Superior temporal gyrus (tissue), 1 donor: Measurements from ENCODE around the gene P4HA2.
"Not testable (repeated sequence)": the region's sequence is repeated elsewhere in the genome, so short reads cannot be mapped to it uniquely, and the experiment has no call there.

Experiments used
- DNase-seq: peaks from one replicate; pipeline ENCODE4 v3.0.0-alpha.2; 2016; ENCODE audit errors: extremely low spot score

The P4HA2 gene

DNA sequence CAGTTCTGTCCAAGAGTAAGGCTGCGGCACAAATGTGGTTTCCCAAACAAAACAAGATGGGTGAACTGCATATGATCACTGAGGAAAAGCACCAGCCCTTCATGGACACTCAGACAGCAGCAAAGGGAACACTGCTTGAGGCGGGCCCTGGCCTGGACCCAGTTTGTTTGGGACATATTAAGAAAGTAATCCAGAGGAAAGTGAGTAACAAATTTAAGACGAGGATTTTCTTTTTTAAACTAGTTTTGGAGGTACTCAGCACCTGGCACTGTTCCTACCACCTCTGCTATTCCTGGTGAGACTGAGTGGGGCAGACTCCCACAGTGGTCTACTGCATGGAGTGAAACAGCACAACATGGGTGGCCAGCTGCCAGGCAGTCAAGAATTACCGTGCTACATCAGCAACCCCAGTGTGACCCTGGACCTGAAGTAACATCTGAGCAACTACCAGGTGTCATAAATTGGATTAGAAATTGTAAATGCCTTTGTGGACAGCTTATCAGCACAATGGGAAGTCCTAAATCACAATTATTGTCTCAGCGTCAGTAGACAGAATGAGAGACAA is 28.5 kb downstream of the P4HA2 start:
- DNase-seq: no peak

DNA sequence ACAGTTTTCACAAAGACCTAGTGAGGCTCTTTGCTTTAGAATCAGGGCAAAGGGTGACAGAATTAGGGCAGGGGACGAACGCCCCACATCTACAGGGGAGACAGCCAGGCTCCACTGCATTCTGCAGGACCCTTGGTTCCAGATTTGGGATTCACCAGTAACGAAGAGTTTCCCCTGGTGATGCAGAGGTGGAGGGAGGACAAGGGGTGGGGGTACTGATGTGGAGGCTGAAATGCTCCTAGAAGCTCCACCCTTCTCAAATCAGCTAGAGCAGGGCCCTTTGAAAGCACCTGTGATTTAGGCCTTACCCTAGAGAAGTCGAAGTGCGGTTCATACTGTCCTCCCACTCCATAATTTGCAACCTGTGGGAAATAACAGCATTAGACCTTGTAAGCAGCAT is 29.1 kb downstream of the P4HA2 start:
- no peak for DNase-seq

DNA sequence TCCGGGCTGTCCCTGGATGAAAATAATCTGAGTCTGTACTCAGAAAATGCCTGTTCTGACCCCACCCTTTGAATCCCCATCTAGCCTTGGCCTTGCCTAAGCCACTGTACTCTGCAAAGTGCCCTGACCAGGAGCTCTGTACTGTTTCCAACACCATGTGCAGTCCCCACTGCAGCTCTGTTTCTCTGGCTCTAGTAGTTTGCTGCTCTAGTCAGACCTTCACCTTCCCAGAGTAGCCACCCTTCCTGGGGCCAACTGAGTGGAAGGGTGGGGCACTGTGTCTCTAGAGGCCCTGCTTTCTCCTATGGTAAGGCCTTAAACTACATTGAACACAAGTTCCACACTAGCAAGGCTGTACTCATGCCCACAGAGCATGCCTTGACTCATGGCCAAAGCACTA is 31.9 kb downstream of the P4HA2 start:
- no peak for DNase-seq

DNA sequence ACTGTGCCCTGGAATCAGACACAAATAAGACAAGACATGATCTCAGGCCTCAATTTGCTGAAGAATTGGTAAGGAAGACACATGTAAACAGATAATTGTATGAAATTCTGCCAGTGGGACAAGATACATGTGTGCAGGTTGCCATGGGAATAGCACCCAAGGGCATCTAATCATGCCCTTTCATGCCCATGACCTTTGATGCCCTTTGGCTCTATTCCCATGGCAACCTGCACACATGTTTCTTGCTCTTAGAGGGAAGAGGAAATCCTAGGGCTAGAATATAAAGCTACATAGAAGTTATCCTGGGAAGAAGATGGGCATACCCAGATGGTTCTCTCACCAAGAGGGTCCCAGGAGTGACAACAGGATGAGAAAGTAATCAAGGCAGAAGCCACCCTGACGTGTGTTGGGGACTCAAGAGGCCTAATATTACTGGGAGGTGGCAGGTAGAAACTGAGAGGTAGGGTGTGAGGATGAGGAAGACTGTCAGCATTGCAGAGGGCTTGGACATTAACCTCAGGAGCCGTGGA is 34.4 kb downstream of the P4HA2 start:
- DNase-seq: no peak

DNA sequence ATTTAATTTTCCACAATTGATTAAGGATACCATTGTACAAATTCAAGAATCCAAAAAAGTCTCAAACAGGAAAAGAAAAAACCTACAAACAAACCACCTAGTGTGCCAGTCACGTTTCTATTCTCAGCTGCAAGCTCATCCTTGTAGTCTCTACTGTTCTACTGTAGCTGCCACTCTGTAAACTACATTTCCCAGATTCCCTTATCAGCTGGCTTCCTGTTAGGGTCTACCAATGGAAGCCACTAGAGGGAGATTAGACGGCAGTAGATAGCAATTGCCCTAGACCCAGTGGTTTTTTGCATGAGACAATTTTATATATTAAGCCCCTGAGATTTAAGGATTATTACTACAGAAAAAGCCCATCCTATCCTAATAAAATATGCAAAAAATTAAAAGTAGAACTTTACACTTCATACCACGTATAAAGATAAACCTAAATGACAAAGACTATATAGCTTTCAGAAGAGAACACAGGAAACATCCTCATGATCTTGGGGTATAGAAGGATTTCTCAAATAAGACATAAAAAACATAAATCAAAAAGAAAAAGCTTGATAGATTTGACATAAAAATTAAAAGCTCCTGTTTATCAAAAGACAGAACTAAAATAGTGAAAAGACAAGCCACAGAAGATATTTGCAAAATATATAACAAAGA is 37.4 kb downstream of the P4HA2 start:
- DNase-seq: peak; percentile 88

DNA sequence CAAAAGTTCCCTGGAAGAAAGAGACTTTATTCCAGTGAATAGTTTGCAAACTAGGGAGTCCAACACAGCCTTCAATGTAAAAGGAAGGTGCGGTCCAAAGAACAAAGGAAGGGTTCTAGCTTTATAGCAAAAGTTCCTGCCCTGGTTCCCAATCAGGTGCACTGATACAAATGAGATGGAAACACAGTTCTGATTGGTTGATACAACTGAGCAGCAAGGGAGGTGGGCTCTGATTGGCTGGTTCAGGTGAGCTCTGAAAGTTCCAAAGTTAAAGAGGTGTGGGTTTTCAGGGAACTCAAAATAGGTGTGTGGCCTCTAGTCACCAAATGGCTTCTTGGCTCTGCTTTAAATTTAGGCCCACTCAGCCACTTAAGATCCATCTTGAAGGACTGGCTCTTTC is 43.1 kb downstream of the P4HA2 start:
- DNase-seq: no peak

DNA sequence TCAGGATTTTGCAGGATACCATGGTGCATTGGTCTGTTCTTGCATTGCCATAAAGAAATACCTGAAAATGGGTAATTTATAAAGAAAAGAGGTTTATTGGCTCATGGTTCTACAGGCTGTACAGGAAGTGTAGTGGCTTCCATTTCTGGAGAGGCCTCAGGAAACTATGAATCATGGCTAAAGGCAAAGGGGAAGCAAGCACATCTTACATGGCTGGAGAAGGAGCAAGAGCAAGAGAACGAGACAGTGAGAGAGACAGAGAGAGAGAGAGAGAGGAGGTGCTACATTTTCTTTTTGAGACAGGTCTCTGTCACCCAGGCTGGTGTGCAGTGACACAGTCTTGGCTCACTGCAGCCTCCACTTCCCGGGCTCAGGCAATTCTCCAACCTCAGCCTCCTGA is 43.9 kb downstream of the P4HA2 start:
- DNase-seq: no peak

DNA sequence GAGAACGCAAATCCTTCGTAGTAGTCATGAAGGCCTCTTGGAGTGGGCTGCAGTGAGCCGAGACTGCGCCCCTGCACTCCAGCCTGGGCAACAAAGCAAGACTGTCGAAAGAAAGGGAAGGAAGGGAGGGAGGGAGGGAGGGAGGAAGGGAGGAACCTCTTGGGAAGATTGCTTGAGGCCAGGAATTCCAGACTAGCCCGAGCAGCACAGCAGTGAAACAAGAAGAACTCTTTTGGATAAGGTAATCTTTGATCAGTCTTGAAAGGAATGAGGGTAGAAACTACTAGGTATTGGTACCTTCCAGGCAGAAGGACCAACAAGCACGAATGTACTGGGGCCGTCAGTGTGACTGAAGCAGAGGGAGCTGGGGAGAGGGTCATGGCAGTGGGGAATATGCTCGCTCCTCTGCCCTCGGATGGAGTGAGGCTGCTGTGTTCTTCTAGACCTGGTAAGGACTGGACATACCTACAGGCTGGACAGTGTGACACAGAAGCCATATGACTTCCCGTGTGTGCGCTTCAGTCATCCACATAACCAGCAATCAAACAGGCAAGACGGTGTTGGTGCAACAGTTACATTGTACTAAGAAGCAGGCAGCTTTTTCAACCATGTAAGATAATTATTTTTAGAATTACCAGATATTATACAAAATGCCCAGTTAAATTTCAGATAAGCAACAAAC is 45.2 kb downstream of the P4HA2 start:
- DNase-seq: no peak

DNA sequence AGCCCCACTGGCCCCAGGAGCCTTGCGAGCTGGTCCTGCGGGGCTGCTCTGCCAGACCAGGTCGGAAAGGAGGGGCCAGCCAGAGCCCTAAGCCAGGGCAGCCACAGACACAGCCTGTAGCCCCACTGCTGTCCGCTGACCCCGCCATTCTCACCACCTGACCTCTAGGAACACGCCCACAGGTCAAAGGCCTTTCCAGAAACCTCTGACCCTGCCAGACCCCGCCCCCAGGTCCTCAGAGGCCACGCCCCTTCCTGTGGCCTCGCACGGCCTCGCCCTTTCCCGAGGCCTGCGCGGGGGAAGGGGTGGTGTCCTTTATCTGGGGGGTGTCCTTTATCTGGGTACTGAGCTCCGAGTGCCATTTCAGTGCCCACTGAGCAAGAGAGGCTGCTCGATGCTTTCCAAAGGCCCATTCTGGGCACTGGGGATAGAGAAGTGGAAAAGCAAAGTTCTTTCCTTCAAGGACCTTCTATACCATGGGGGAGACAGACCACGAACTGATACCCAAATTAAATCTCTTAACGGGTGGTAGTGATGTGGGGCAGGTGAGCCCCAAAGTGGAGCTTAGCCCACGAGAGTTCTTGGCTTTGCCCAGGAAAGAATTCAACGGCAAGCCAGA is 46.5 kb downstream of the P4HA2 start:
- DNase-seq: no peak

DNA sequence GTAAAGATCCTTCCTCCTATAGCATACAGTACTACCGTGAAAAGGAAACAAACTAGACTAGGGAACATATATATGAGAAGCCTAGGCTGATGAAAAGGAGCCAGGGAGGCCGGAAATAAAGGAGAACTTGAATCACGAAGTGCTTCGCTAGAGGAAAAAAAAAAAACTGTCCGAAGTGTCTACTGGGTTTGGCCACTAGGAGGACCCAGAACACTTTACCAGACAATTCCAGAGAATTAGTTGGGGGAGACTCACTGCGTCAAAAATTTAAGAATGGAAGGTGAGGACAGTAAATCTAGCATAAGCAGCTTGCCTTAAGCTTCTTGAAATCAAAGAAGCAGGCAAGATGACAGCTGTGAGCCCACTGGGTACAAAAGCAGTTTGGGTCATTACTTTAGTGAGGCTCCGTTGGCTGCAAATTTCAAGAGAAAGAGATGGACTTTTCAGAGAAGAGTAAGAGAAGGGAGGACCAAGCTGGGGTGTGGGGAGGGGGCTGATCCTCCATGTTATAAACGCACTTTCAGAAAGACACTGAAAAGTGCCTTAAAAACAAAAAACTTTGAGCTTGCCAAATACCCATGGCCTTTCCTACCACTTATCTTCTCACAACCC is 47.4 kb downstream of the P4HA2 start:
- peak; percentile 74 for DNase-seq

DNA sequence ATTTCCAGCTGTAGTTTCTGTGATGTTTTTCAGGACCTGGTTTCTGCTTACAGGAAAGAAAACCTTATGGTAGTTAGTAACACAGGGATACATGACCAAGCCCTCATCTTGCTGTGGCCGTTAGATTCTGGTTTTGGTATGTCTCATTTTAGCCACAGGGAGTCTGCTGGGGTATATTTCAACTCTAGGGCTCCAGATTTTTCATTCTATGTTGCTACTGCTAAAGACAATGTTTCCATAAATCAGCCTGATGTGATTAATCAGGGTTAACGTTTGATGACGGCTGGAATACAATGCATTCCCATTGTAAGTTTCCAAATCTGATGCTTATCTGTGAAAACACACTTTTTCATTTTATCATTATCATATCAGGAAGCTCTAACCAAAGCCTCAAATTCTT is 48.2 kb downstream of the P4HA2 start:
- no peak for DNase-seq

DNA sequence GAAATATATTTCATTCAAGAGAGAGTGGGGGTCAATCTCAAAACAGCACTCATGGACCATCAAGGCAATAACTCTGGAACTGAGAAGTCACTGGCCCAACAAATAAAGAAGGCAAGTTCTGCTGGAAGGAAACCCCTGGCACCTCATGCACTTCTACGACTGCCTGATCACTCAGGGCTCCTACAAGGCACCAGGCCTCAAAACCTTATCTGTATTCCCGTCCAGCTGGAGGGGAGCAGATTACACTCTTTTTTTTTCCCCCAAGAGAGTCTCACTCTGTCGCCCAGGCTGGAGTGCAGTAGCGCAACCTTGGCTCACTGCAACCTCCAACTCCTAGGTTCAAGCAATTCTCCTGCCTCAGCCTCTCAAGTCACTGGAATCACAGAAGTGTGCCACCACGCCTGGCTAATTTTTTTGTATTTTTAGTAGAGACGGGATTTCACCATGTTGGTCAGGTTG is 49.9 kb downstream of the P4HA2 start:
- DNase-seq: no peak

DNA sequence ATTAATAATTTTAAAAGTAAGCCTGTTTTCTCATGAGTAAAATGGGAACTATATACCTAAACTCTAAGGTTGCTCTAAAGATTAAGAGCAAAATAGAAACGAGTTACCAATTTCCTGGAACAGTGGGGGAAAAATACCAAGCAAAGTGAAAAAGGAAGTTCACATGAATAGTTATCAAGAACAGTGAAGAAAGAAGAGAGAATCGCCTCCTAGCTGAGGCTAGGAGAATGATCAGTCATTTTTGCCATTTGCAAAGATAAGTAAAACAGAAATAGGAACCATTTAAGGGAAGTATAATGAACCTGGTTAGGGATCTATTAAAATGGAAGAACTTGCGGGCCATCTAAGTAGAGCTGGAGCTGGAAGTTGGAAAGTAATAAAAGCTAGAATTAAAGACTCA is 50.7 kb downstream of the P4HA2 start:
- no peak for DNase-seq

DNA sequence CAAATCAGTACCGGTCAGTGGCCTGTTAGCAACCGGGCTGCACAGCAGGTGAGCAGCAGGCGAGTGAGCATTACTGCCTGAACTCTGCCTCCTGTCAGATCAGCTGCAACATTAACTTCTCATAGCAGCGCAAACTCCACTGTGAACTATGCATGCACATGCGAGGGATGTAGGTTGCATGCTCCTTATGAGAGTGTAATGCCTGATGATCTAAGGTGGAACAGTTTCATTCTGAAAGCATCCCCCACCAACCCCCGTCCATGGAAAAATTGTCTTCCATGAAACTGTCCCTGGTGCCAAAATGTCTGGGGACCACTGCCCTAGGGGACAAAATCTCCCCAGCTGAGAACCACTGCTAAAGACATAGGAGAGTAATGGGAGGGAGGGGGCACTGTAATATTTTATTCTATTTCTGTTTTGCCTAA is 51.1 kb downstream of the P4HA2 start:
- no peak for DNase-seq

DNA sequence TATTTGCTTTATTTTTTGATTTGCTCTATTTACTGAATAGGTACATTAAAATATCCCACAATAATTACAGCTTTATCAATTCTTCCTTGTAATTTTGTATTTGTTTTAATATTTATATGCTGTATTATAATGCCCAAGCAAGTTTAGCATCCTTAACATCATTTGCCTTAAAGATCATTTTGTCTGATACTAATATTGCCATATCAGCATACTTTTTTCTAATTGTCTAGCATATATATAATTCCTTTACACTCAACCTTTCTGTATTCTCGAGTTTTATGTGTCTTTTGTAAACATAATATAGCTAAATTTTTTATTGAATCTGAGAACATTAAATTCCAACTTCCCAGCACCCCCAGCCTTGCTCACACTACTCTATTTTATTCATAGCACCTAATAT is 64.7 kb downstream of the P4HA2 start:
- no peak for DNase-seq

DNA sequence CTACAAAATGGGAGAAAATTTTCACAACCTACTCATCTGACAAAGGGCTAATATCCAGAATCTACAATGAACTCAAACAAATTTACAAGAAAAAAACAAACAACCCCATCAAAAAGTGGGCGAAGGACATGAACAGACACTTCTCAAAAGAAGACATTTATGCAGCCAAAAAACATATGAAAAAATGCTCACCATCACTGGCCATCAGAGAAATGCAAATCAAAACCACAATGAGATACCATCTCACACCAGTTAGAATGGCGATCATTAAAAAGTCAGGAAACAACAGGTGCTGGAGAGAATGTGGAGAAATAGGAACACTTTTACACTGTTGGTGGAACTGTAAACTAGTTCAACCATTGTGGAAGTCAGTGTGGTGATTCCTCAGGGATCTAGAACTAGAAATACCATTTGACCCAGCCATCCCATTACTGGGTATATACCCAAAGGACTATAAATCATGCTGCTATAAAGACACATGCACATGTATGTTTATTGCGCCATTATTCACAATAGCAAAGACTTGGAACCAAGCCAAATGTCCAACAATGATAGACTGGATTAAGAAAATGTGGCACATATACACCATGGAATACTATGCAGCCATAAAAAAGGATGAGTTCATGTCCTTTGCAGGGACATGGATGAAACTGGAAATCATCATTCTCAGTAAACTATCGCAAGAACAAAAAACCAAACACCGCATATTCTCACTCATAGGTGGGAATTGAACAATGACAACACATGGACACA is 65.9 kb downstream of the P4HA2 start:
- DNase-seq: not testable (repeated sequence)

DNA sequence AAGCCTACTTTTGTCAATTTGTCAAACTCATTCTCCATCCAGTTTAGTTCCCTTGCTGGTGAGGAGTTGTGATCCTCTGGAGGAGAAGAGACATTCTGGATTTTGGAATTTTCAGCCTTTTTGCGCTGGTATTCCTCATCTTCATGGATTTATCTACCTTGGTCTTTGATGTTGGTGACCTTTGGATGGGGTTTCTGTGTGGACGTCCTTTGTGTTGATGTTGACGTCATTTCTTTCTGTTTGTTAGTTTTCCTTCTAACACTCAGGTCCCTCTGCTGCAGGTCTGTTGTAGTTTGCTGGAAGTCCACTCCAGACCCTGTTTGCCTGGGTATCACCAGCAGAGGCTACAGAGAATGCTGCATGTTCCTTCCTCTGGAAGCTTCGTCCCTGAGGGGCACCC is 71.2 kb downstream of the P4HA2 start:
- no peak for DNase-seq

DNA sequence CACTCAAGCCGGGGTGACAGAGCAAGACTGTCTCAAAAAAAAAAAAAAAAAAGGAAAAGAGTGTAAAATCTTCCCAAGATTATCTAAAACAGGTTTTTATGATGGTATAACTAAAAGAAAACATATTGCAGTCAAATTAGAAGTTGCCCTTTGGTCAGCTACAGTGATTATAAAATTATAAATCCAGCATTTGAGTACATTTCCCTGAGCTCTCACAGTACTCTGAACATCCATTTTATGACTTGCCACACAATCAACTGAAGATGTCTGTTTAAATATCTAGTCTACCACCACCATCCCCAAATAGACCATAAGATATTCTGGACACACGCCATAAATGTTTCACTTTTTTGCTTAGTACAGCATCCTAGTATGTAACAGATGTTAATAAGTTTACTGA is 77.1 kb downstream of the P4HA2 start:
- no peak for DNase-seq

DNA sequence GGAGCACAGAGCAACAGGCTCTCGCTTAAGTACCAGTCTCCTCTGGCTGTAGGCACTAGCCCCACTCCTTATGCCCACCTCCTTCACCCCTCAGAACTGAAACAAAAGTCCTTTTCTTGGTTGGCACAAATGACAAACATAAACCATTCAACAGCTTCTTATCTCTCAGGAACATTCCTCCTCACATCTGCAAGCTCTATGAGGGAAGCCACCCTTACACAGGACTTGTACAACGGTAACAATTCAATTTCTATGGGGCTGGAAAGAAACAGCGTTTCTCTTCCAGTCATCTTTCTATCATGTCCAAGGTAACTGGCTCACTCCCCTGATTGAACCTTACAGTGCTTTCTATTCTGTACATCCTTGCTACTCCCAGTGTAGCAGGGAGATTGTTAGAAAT is 80.0 kb downstream of the P4HA2 start:
- DNase-seq: no peak

DNA sequence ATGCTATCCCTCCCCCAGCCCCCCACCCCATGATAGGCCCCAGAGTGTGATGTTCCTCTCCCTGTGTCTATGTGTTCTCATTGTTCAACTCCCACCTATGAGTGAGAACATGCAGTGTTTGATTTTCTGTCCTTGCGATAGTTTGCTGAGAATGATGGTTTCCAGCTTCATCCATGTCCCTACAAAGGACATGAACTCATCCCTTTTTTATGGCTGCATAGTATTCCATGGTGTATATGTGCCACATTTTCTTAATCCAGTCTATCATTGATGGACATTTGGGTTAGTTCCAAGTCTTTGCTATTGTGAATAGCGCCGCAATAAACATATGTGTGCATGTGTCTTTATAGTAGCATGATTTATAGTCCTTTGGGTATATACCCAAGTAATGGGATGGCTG is 82.3 kb downstream of the P4HA2 start:
- not testable (repeated sequence) for DNase-seq

DNA sequence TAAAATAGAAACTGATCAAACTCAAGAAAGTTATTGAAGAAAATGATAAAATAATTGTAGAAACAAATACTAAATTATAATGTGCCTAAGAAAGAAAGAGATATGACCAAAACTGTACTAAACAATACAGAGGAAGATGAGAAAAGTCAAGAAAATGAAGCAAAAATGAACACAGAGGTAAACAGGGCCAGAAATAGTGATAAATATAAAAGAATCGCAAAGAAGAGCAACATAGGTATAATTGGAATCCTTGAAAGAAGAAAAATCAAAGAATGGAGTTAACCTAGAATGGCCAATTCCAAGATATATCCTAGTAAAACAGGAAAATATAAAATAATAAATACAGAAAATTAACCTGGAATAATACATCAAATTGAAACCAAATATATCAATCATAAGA is 84.5 kb downstream of the P4HA2 start:
- no peak for DNase-seq
